Posterior cingulate gyrus (tissue), 11 donors: ENCODE data around the gene FOXP1.

Experiments used
- DNase-seq, 10 donors: peaks; one replicate each; pipeline versions ENCODE4 v3.0.0 to v3.0.0-alpha.2; 2020 to 2021; ENCODE audit warnings: mixed read lengths in 3 of 10
- intact Hi-C: fragments of 100-400 bp; cut with DNase I; formaldehyde crosslinking; loops from one replicate; pipeline ENCODE4 v1.15.1; 2023

The FOXP1 gene

DNA sequence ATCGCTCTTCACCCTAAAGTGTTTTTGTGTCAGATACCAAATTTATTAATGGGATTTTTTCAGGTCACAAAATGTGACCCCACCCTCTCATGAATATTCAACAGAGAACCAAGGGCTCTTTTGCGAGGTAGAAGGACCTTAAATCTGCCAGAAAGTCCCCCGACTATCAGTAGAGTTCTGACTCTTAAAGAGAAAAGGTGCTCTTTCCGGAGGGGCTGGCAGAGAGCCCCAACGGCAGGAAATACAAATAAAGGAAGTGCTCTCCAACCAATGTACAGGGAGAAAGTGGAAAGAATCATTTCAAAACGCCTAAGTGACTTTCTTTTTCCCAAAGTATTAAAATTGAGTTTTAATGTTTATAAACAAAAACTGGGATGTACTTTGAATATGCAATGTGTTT is 517.2 kb downstream of the FOXP1 start:
- intact Hi-C loops = loop anchor here (5.0 to 10.0 kb wide), 3 partner anchors 59 to 238 kb away; no protein-coding TSS in a partner anchor
- no peak for DNase-seq

DNA sequence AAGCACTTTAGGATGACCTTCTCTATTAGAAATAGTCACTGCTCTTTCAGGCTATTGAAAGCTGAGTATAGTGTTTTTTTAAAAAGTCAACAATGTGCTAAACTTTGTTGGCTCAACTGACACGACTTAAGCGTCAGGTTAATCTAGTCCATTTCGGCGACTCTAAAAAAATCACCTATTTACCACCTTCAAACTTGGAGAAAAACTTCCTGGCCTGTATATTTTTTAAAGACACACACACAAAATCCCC is 517.8 kb downstream of the FOXP1 start:
- intact Hi-C loops = loop anchor here (5.0 to 10.0 kb wide), 3 partner anchors 58 to 239 kb away; no protein-coding TSS in a partner anchor
- DNase-seq = no peak

DNA sequence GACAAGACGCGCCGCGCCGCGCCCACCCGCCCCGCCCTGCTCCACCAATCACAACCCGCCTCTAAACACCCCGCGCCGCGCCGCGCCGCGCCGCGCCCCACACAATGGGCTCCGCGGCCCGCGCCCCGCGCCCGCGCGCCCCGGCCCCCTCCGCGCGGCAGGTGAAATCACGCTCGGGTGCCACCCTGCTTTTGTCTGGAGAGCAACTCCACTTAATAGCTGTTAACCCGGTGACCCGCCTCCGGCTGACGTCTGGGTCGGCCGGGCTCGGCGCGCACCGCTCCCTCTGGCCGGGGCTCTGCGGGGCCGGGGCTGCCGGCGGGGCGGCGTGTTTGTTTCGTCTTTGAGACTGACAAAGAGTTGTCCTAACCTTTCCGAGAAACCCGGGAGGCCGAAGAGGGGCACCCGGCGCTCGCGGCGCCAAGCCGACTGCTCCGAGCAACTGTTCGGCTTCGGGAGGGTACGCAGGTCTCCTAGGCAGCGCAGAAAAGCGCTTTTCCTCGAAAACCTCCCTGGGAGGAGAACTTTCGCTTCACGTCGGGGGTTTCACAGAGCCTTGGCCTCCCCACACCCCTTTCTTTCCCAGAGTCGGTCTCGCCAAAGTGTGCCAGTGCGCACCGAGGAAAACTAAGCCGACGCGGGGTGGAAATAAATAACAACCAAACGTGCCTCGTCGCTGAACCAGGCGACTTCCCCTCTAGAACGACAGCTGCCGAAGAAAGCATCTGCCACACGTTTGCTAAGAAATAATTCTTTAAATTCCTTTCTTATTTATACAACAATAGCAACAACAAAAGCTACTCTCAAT is 518.4 kb downstream of the FOXP1 start:
- DNase-seq = peak; percentile 17 to 92 (median 43)
- intact Hi-C loops = loop anchor here (5.0 to 10.0 kb wide), 4 partner anchors 58 to 517 kb away; partner anchors contain the start of gene FOXP1

DNA sequence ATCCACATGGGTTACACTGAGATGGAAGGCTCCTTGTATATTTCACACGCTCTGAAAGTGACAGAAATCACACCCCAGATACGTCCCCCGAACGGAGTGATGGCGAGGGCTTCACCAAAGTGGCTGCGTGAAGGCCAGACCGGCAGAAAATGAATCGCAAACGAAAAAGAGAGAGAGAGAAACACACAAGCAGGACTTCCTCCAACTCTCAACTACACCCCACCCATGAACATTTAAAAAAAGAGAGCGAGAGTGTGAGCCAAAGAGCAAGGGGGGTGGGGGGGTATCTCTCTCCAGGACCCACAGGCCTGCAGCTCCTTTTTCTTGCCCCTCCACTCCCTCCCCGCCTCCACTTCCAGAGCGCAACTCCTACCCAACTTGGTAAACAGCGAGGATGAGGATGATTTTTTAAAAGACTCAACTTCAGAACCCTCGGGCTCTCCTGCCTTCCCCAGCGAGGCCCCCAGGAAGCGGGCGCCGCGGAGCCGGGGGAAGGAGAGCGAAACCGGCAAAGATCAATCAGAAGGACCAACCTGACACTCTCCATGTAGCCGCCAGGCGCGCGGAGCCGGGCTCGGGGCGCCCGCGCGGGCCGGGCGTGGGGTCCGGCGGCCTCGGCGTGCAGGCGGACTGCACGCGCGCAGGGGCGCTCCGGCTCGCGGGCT is 519.1 kb downstream of the FOXP1 start:
- DNase-seq = peak in 5 of 10 donors; percentile 28 to 83 (median 66)
- intact Hi-C loops = loop anchor here (5.0 to 10.0 kb wide), 3 partner anchors 70 to 518 kb away; partner anchors contain the start of gene FOXP1

DNA sequence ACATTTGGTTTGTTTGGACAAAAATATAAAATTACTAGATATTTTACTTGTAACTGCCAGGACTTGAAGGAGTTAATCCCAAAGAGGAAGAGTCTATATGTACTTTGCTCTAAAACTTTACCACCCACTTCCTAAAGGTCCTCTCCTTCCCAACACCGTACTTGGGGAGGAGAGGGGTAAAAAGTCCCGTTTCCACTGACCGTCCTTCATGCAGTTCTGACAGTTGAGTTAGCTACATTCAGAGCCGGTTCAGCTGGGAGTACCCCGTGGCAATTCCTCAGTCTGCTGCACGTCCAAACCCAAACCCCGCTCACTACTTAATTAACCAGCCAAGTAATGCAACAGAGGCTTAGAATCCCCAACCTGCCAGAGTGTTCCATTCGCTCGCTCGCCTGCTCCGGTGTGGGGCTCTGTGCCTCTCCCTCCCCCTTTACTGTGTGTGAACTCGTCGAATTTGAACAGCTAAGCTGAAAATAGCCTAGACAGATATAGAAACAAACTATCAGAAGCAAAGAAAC is 519.7 kb downstream of the FOXP1 start:
- intact Hi-C loops = loop anchor here (5.0 to 10.0 kb wide), 3 partner anchors 71 to 518 kb away; partner anchors contain the start of gene FOXP1
- DNase-seq = peak in 4 of 10 donors; percentile 30 to 79 (median 51)

DNA sequence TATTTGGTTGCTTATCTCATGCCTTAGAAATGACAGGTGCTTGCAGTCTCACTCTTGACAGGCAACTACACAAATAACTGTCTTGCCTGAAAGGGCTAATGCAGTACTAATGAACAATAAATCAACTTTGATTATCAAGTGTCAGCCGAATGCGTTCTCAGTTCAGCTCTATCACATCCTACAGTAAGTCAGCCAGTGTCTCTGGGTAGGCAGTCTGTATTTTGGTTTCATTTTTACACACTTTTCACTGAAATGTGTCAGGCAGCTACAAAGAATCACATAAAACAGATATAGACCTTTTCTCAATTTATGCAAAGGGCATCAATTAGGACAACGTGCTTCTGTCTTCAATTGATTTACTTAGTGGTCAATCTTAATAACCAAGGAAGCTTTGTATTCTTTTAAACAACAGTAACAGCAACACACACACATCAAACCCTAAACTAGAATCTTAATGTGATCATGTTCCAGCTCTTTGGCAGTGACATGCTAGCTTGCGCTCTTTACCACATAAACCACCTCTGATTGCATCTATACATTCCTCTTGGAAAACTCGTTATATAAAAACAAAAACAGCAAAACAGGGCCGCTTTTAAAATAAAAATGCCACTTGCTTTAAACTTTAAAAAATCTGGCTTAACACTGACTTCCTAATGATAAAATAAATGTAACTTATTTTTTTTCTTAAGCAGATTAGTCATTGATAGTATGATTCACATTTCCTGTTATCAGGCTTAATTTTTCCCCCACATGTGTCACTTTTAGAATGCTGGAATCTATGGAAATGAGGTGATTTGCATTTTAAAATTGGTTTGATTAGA is 520.4 kb downstream of the FOXP1 start:
- DNase-seq = no peak
- intact Hi-C loops = loop anchor here (5.0 to 10.0 kb wide), 3 partner anchors 72 to 519 kb away; partner anchors contain the start of gene FOXP1

DNA sequence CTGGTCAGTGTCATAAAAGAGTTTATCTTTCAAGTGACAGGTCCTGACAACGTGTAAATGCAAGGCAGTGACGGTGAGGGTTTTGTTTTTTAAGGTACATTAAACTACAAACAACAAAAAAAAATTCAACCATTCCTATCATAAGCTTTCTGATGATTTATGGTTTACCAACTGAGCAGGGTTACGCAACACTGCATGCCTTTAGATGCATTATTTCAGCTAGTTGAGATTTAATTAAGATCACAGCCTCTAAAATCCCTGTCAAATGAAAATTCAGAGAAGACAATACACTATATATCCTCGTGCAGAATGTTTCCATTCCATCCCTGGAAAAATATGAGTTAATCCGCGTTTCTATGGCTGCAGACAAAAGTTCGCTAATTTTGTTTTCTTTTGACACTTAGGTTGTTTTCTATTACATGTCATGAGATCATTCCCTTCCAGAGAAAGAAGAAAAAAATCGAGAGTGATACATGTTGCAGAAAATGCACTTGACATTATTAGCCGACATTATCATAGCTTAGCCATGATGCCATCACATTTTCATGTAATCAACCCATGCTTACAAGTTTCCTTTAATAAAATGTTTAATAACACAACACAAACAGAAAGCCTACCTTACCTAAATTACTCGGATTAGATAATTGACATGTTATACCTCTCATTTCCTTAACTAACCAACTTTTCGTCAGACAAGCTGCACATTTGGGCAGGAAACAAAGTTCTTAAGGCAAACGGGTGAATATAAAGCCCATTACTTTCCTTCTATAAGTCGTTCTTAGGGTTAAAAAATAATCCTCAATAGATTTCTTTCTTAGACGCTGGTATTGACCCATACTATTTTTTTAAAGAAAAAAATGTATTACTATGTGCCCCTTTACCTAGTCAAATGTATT is 521.2 kb downstream of the FOXP1 start:
- intact Hi-C loops = loop anchor here (5.0 to 10.0 kb wide), 3 partner anchors 73 to 520 kb away; partner anchors contain the start of gene FOXP1

DNA sequence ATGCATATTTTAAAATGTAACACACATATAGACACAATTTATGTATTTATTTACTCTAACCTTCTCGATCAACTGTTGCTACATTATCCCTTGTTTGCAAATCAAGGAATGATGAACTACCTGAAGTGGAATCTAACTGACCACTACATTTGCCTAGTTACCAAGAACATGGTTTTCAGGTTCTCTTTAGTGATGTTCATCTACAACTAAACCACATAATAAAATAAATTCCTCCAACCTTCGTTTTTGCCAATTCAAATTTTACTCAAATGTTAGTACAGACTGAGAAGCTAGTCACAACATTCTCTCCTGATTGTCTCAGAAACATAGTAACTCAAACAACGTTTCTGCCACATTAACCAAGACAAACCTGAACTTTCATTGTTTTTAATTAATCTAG is 521.9 kb downstream of the FOXP1 start:
- intact Hi-C loops = loop anchor here (5.0 to 10.0 kb wide), 3 partner anchors 73 to 521 kb away; partner anchors contain the start of gene FOXP1

More for the DNA sequence above, 521.2 kb downstream of the FOXP1 start:
- DNase-seq = no peak

DNA sequence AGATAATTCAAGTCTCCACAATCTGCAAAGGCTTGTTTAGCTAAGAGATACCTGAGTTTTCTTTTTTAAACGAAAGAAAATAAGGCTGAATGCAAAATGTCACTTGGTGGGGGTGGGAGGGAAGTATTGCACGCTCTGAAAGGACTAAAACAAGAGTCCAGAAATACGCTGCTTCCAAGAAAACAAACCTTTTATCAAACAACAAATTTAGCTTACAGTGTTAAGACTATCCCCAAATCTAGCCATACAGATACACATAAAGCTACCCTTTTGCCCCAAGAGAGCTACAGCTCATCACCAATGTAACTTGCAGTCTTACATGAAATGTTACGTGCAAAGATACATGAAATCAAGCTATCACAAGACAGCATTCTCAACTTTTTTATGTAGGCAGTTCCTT is 522.5 kb downstream of the FOXP1 start:
- intact Hi-C loops = loop anchor here (5.0 to 10.0 kb wide), 3 partner anchors 74 to 521 kb away; partner anchors contain the start of gene FOXP1
- no peak for DNase-seq

More for the DNA sequence above, 521.9 kb downstream of the FOXP1 start:
- DNase-seq = no peak

DNA sequence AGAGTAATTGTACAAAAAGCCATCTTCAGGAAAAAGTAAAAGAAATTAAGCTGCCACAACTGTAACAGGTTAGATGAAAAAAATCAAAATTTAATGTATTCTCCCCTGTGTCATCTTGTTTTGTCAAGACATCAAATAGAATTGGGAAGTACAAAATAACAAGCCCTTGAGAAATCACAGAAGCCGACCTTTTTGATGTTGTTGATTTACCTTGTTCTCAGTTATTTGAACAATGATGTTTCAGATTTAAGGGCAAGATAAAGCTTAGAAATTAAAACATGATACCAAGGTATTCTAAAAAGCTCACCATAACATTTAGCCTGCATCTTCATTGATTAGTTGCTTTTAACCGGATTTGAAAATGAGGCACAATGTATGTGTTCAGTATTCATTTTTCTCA is 523.0 kb downstream of the FOXP1 start:
- DNase-seq = no peak
- intact Hi-C loops = loop anchor here (5.0 to 10.0 kb wide), 3 partner anchors 74 to 522 kb away; partner anchors contain the start of gene FOXP1

DNA sequence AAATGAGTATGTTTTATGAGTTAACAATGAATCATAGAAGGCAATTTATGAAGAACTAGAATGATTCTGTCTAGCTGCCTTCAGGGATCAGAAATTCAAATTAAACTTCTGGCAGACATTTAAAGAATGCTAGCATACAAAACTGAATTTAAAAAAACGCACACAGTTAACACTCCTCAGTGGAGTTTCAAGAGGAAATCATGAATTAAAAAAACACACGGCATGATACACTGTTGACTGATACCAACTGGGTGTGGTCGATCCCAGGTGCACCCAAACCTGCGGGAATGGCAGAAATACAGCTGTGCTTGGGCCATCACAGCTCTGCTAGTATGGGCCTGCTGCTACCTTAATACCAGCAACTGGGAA is 526.0 kb downstream of the FOXP1 start:
- DNase-seq = no peak
- intact Hi-C loops = no loop called here

DNA sequence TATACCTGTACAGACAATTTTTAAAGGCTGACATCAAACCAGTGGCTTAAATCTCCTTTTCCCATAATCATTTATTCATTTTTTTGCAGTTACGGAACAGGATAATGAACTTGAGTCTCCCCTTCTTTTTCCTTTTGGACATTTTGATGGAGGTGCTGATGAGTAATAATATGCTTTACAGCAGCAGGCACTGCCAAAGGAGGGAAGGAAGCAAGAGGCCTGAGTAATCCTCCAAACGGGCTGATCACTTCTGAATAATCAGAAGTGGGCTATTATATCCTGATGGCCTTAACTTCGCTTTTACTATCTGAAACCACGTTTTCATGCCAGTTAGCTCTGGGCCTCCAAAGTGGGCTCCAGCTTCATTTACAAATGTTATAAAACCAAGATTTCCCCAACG is 527.2 kb downstream of the FOXP1 start:
- intact Hi-C loops = no loop called here
- DNase-seq = no peak

DNA sequence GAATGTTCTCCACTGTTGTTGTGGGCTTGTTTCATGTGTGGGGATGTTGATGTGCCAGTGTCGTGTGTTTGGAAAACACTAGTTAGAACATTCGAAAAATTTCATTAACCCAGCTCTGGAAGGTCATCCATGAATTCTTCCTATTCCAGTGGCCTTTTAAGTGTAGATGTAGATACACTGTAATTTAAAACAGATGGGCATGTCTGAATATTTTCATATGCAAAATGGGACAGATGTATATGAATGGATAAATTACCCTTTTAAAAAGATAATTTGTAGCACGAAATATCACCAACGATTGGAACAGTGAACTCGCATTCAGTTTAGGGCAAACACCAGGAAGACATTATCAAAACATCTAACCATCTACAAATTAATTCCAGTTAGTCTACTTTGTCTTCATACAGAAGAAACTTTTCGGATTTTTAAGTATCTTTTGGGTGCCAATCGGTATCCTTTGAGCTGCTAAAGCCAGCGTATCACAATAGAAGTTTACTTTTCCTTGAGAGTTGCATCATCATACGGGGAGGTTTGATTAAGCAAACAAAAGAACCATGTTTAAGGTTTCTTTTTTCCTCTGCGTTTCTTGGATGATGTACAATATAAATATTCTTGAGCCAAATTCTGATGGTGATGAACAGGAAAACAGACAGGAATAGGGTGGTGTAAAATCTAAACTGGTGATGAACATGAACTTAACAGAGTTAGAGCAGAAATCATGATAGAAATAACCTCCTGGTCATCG is 528.1 kb downstream of the FOXP1 start:
- DNase-seq = no peak
- intact Hi-C loops = no loop called here

DNA sequence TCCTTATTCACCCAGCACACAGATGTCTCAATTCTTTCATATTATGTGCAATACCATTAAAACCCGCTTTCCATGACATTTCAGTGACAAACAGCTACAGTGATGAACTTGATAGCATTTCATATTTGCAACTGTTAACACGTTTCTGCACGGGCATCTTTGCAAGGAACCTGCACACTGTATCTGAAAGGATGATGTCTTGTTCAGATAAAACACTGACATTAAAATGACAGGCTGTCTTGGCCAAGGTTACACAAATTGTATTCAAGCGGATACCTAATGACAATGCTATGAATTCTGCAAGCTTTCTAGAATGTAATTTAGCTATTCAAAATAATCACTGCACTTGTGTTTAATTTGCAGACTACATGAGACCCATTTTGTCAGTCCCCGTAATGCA is 529.2 kb downstream of the FOXP1 start:
- intact Hi-C loops = no loop called here
- DNase-seq = no peak

DNA sequence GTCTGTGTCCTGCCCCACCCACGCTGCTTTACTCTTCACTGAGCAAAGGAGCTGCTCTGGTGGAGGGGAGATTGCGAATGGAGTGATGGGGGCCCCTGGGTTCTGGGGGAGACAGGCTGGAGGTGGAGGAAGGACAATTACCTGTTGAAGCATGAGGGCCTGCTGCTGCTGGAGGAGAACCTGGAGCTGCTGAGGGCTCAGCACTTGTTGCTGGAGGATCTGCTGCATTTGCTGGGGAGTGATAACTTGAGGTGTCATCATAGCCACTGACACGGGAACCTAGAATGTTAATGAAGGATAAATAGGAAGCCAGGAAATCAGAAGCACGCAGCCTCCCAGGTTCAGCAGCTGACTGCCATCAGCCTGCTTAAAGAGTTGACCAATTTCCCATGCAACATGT is 530.0 kb downstream of the FOXP1 start:
- no peak for DNase-seq
- intact Hi-C loops = no loop called here

DNA sequence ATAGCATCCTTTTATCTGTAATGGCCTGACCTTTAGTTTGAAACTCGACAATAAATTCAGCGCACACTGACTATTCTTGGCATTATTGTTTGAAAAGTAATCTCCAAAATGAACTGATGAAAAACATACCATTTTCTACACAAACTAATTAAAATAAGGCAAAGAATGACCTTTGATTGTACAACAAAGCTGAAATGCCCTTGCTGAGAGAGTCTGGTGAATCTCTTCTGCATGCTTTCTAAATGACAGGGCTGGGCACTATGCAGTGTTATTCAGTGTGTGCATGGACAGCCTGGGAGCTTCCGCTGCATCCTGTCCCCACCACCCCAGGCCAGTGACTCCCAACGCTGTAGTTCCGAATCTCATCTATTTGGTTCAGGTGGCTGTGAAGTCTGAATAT is 530.8 kb downstream of the FOXP1 start:
- DNase-seq = peak in 1 of 10 donors; percentile 61
- intact Hi-C loops = no loop called here

DNA sequence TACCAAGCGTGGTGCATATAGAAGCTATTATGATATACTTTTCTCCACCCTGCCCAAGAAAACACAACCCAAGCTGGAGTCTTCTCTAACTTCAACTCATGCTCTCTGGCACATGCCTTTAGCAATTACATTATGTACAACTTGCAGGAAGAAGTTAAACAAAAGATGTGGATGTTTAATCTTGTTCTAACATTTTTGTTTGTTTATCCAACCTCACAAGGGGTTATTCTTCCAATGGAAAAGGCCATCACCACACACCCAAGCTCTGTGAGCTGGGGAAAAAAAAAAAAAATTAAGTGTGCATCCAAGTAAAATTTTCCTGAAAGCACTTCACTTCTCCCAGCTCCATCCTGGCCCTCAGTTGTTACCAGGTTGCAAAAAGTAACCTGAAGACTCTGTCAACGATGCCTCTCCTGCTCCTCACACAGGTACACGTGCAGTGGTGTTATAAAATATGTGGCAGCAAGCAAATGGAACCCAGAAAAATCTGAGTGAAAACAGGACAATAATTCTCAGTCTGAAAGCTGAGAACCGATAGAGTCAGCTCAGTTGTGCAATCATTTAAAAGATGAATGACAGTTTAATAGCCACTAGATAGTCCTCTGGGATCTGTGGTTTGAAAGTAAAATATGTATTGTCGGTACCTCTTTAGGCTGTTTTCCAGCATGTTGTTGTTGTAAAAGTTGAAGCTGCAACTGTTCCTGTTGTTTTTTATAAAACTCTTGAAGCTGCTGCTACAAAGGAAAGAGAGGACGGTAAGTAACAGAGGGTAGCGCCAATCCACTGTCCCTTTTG is 531.4 kb downstream of the FOXP1 start:
- no peak for DNase-seq
- intact Hi-C loops = no loop called here

DNA sequence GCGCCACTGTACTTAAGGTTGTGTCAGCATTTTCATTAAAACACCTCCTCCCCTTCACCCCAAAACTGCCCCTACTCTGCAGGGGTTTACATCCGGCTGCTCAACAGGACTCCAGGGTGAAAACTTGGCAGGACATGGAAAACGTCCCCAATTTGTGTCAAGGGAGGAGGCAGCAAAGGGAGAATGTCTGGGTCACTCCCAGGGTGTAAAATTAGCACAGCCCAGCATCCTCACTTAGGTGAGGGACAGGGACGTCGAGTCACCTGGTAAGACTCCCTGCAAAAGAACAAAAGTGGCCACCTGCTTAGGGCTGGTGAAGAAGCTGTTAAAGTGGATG is 532.3 kb downstream of the FOXP1 start:
- intact Hi-C loops = no loop called here
- DNase-seq = no peak
